ENCODE data around the gene ZNF724.

- TF ChIP-seq CTCF (IDR thresholded peaks at IDR 0.05): no peak
- TF ChIP-seq POLR2A (IDR thresholded peaks at IDR 0.05): no peak
Measured at GRCh38 chr19:23260956-23261355, 10.8 kb upstream of the ZNF724 start.
